ENCODE results near the gene SMOC1.

Gene SMOC1

DNA sequence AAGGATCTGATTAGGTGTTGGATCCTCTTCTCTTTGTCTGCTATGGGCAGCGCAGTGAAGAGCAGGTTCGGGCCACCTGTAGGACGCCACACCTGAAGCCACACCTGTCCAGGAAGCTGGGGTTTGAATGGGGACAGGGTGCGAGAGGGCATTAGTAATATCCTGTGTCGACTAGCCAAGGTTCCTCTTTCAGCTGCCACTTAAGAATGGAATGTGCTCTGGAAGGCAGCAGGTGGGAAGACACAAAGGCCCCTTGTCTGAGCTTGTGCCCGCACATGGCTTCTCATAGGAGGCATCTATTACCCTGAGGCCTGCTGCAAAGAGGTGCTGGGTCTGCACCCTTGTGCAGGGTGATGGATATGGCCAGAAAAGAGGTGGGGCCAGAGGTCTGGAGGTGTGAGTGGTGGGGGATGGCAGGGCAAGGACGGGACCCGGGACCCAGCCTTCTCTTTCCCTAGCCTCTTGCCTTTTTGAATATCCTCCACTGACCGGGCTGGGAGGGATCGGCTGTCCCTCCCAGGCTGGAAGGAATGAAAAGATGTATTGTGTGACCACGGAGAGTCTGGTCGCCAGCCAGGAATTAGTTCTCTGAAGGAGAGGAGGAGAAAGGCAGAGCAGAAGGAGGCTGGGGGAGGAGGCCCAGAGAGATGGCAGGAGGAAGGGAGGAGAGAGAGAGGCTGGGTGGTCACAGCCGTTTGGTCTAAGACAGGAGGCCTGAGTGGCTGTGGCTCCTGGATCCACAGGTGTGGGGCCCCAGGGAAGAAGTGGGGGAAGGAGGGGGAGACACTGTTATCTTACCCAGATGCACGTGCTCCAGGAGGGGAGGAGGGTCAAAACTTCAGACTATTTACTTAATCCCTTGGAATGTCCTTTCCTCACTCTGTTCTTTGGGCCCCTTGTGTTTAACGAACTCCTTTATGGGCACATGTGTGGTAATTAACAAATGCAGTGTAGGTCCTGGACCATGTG is 101.5 kb downstream of the SMOC1 start:
- DNase-seq (ENCODE audit: low read depth in 2 of 2, low spot score in 1 of 2), result no peak

DNA sequence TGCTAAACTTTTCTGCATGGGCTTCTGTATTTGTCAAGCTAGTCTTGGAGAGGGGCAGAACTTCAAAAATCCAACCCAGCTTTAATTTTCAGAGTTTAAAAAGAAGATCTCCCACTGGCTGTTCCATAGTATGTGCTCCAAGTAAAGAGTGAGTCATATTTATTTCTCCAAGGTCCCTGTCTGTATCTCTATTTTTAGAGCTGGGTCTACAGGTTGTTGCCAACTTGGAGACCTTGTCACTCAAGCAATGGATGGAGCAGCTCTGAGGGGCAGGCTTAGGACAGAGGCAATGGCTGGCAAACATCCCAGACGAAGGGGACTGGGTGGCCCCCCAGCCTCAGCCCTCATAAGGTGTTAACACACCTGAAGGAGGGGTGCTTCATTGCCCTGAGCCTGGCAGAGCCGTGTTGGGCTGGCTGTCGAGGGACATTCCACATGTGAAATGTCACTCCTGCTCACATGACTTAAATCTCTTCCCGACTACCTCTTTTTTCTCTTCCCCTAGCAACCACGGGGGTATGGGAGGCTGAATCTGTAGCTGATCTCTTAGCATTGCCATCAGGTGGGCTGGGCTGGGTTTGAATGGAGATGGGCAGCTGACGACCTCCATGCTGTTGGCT is 103.1 kb downstream of the SMOC1 start:
- DNase-seq (ENCODE audit: low read depth in 2 of 2, low spot score in 1 of 2), result no peak

DNA sequence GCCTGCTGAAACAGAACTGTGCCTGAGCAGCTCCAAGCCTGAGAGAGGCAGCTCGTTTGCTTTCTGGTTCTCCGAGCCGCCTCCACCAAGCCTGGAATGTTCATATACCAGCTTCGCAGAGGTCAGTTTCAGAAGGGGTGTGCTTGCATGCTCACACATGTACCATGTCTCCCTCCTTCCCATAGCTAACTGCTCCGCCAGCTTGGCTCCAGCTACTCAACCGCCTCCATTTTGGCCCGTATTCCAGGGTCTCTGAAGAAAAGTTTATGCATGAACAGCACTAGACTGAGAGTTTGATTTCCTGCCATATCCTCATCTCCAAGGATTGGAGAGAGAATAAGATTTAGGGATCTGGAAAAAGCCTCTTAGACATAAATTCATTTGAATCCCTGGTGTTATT is 103.7 kb downstream of the SMOC1 start:
- DNase-seq (ENCODE audit: low read depth in 2 of 2, low spot score in 1 of 2), result no peak

DNA sequence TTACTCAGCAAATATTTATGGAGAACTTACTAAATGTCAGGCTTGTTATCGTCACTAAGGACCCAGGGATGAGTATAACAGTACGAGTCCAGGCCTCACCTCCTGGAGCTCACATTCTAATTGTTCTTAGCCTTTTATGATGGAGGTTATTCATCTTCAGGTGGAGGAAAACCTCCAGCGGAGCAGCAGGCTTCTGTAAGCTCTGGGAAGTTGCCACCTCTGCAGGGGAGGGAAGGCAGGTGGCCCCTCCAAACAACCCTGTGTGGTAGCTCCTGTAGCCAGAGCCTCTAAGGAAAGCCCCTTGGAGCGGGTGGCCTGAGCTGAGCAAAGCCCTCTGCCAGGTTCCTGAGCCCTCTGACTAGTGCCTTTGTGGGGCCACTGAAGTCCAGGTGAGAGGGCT is 104.1 kb downstream of the SMOC1 start:
- no peak for DNase-seq (ENCODE audit: low read depth in 2 of 2, low spot score in 1 of 2)

DNA sequence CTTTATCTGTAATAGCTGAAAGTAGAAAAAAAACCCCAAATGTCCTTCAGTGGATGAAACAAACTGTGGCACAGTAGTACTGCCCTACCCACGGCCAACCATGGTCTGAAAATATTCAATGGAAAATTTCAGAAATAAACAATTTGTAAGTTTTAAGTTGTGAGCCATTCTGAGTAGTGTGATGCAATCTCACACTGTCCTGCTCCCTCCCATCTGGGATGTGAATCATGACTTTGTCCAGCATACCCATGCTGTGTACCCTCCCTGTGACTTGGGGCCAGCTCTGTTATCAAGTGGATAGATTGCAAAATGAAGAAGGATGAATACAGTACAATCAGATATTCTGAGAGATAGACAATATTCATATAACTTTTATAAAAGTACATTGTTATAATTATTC is 106.2 kb downstream of the SMOC1 start:
- no peak for DNase-seq (ENCODE audit: low read depth in 2 of 2, low spot score in 1 of 2)

DNA sequence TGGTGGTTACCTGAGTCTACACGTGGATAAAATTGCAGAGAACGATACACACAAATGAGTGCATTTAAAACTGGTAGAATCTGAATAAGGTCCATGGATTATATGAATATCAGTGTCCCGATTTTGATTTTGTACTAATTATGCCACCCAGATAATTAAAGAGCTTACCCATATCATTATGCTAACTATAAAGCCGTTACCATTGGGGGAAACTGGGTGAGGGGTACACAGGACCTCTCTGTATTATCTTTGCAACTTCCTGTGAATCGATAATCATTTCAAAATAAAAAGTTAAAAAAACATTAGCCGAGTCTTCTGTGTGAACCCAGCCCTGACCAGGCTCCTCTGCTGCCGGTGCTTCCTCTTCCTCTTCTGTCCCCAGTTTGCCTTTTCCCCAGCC is 107.1 kb downstream of the SMOC1 start:
- DNase-seq (ENCODE audit: low read depth in 2 of 2, low spot score in 1 of 2), result no peak

DNA sequence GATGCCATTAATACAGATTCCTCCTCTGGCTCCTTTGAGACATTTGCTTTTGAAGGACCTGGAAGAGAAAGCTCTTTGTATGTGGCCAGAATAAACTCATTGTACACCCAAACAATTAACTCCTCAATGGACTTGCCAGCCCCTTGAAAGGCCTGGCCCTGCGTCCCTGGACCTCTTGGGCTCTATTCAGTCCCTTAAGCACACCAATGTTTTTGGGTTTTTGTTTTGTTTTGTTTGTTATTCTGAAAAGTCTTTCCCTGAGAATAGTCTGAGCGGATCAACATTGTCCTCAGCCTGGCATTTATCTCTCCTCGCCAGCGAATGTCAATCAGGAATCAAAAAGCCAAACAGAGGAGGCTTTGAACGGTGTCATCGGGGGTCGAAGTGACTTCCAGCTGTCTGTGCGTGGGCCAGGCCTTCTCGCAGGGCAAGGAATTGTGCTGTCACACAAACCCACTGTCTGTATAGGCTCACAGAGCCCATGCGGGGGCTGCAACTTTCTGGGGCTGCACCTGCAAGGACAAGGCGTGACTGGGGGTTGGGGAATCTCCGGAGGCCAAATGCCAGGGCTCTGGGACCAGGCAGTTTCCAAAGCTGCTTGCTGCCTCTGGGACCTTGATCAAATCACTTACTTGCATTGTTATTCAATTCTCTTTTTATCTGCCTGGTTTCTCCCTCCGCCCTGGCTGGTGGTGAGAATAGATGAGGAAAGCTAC is 108.3 kb downstream of the SMOC1 start:
- no peak for DNase-seq (ENCODE audit: low read depth in 2 of 2, low spot score in 1 of 2)

DNA sequence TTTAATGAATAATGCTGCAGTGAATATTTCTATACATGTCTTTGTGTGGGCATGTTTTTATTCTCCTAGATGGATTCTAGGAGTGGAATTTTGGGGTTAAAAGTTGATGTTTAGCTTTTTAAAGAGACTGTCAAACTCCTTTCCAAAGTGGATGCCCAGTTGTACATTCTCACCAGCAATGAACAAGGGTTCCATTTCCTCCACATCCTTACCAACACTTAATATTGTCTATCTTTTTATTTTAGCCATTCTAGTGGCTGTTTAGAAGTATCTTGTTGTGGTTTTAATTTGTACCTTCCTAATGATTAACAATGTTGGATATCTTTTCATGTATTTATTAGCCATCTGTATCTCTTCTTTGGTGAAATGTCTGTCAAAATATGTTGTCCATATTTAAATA is 109.8 kb downstream of the SMOC1 start:
- no peak for DNase-seq (ENCODE audit: low read depth in 2 of 2, low spot score in 1 of 2)

DNA sequence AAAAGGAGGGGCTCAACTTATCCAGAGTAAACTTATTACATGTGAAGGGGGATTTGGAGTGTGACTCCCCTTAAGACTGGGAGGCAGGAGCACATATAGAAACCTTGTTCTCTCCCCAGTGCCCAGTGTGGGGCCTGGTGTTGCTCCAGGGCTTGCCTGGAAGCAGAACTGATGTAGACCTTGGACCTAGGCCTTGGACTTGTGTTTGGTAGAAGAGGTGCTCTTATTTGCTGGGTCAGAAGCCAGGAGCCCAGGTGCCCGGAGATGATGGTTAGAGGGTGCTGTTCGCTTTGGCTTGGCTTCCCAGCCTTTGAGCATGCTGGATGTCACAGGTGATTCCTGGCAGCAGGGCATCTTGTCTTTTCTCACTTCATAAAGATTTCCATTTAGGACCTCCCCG is 110.4 kb downstream of the SMOC1 start:
- no peak for DNase-seq (ENCODE audit: low read depth in 2 of 2, low spot score in 1 of 2)

DNA sequence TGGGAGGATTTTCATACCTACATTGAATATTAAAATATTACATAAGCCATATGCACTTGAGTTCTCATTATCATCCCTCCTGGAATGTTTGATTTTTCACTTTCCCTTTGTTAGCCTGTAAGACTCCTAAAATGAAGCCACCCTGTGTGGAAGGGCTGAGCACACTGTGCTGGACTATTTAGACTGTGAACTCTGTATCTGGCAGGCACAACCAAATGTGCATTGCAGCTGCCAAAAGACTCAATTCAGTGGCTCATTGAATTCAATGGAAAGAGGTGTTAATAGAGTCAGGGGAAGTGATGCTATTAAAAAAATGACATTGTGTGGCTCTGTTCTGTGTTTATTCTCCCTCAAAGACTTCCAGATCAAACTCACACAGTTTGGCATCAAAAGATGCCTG is 111.1 kb downstream of the SMOC1 start:
- no peak for DNase-seq (ENCODE audit: low read depth in 2 of 2, low spot score in 1 of 2)

DNA sequence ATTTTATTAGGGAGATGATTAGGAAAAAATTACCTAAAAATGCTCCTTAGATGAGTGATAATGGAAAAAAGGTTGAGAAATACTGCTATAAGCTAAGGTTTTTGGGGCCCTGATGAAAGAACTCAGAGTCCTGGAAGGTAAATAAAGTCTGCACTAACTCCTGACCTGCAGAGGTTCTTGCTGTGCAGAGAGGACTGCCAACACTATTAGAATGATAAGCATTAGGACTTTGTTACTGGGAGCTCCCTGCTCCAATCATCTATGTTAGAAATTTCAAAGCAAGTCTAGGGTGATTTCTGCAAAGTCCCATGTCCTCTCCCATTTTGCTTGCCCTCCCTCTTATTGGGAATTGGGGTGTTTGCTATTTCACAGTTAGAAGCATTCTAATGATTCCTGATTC is 112.2 kb downstream of the SMOC1 start:
- DNase-seq (ENCODE audit: low read depth in 2 of 2, low spot score in 1 of 2), result no peak

DNA sequence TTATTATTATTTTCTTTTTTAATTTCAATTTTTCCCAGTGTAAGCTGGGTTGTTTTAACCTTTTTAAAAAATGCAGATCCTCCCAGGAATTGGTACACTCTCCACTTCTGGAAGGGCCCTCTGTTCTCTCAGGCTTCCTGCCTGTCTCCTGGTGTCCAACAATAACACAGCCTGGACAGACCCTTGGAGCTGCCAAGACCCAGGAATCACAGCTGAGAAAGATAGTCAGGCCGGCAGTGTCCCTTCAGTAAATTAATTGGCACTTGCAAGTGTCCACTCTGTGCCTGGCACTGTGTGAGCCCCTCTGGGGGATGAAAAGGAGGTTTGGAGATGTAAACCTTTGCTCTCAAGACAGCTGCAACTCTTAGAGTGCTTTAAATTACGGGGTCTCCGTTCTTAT is 113.3 kb downstream of the SMOC1 start:
- no peak for DNase-seq (ENCODE audit: low read depth in 2 of 2, low spot score in 1 of 2)

DNA sequence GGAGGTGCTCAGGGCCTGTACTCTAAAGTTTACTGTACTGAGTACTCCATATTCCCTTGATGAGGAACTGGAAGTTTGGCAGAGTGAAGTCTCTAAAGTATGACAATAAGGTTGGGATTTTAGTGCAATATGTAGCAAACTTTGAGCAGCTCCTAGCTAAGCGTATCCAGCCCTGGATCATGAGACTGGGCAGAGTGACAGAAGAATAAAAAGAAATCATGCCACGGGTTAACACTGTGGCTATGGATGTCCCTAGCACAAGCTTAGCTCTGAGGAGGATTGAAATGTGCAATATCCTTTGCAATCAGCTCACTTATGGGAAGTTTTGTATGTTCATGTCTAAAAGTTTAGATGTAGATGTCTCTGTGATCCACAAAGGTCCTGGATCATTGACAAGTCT is 114.1 kb downstream of the SMOC1 start:
- no peak for DNase-seq (ENCODE audit: low read depth in 2 of 2, low spot score in 1 of 2)

DNA sequence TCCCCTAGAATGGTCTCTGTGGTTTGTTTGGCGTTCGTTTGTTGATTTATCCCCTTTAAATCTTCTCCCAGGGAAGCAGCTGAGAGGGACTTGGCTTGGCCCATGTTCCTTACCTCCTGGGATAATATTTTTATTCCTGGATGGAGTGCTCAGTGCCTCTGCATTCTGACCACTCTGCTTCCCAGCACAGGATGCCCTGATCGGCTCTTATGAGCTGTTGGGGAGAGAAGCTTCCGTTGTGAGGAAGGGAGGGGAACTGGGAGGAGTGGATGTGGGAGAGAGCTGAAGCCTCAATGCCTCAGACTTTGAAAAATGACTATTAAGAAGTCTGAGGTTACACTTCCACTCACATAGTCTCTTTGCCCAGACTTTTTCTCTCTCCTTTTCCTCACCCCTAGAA is 114.8 kb downstream of the SMOC1 start:
- no peak for DNase-seq (ENCODE audit: low read depth in 2 of 2, low spot score in 1 of 2)

DNA sequence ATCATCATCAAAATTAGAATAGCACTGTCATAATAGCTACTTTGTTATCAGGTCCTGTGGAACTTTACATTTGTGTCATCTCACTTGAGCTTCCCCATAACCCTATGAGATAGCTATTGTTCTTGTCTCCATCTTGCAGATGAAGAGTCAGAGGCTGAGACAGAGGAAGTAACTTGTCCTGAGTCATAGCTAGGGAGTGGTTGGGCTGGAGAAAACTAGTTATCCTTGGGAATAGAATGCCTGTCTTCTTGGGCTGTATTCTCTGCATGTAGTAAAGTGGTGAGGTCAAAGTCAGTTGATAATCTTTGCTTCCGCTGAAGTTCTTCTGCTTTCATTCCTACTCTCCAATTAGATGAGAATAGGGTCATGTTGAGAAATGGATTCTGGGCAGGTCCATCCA is 117.0 kb downstream of the SMOC1 start:
- DNase-seq (ENCODE audit: low read depth in 2 of 2, low spot score in 1 of 2), result no peak

DNA sequence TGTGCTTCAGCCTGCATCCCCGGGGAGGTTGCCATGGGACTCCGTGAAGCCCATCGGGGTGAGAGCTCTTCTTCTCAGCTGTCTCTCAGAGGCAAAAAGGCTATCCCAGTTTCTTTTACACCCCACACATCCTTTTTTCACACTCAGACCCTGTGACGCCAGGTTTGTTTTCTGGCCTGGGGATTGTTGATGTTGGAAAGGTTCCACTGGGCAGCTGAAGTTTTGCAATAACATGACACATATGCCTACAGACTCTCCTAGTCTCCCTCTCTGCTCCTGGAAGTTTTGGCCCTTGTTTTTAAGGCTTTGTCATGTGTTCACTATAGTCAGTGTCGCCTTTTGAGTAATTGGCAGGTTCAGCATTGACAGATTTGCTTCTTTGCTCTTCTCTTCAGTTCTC is 118.6 kb downstream of the SMOC1 start:
- no peak for DNase-seq (ENCODE audit: low read depth in 2 of 2, low spot score in 1 of 2)

DNA sequence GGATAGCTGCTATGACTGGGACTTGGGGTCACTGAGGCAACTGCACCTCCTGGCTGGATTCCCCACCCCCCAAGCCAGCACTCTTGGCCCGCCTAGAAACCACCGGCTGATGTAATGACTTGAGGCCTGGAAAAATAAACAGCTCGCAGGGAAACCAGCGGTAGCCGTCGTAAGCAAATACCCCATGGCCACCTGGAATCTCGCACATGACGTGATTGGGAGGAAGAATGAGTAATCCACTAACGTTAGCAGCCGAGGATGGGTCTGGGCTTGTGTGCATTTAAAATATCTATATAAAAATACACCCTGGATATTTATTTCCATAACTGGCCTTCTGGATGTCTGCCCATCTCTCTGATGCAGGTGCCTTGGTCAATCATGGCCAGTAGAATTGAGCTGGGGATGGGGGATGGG is 120.1 kb downstream of the SMOC1 start:
- DNase-seq (ENCODE audit: low read depth in 2 of 2, low spot score in 1 of 2), result no peak

DNA sequence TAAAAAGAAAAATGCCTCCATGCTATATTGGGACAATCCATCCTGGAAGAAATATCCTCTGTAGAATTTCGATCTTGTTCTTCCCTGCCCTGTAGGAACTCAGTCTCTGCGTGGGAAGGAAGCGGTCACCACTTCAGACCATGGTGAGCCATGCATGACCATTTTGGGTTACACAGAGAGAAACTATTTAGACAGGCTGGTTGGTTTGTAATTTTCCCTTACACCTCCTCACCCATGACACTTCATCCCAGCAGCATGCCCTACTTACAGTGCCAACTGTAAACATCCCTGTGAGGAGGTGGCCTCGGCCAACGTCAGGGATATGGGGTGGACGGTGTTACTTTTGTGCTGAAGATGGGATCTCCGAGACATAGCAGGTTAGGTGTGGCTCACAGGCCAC is 121.4 kb downstream of the SMOC1 start:
- DNase-seq (ENCODE audit: low read depth in 2 of 2, low spot score in 1 of 2), result no peak

DNA sequence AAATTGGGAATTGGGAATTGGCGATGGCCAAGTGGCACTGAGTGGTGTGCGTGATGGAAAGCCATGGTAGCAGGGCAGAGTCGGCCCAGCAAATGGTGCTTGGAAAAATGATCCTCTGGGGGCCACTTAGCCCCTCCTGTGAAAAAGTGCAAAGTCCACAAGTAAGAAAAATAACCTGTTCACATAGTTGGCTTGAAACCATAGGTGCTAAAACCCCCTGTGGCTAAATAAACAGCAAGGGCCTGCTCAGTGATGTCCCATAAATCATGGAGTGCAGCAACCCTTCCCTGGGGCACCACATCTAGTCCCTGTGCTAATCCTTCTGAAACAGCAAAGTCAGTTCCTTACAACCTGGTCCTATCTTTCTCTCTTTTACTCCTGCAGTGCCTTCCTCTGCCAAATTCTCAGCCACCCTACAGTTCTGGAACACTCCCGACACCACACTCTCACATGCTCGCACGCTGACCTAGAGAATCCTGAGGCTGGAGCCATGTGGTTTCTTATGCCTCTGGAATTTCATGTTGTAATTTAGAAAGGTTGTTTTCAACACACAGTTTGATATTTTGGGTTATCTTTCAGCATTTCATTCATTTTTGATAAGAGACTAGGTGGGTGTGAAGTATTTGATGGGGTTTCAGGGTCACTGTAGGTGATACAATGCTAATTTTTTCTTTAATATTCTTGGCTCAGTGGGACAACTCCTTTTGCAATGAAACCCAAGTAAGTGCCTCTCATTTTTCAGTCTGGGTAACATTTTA is 123.6 kb downstream of the SMOC1 start:
- DNase-seq (ENCODE audit: low read depth in 2 of 2, low spot score in 1 of 2), result no peak

DNA sequence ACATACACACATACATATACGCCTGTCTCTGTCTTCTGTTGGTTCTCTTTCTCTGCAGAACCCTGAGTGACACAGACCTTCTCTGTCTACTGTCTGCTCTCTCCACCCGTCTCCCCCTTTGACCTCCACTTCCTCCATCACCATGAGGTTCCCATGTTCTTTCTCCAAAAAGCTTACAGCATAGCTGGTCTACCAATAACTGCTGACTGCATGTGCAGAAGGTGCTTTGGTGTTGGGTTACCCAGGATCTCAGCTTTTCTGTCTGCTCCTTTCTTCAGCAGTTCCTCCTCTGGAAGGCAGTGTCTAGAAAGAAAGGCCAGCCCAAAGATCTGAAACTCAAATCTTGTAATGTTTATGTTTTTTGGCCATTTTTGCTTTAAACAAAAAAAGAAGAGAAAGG is 125.6 kb downstream of the SMOC1 start:
- no peak for DNase-seq (ENCODE audit: low read depth in 2 of 2, low spot score in 1 of 2)

DNA sequence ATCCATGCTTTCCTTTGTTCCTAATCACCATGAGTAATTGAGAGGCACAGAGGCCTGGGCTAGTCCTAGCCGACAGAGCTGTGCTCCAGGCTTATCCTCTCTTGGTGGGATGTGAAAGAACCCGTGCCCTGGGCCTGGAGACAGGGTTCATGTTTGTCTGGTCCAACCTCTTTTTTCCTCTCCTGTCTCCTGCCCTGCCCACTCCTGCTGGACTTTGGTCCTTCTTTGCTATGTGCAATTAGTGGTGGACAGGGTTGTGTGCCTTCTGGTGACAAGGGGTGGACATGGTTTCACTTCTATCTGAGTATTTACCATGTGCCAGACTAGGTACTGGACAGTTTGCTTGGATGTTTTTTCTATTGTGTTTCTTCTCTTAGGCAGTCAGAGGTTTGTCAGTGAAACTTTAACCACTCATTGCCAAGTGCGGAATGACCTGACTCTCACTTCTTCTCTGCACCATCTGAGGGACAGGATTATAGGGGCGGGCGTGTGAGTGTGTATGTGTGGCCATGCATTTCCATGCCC is 126.1 kb downstream of the SMOC1 start:
- no peak for DNase-seq (ENCODE audit: low read depth in 2 of 2, low spot score in 1 of 2)
